Measurements from ENCODE around the gene PDE10A. TPM values are rescaled to one million over a fixed set of nuclear protein-coding genes. Genes with fewer than 3 reads are reported as not detected.

Gene PDE10A
- total and polyA plus RNA-seq, 2 of the 8 experiments (the other 6 are each of a cell fraction or from before 2014, with no cell fraction given), result 1.1 to 2.4 TPM

- Histone ChIP-seq H3K36me3 (ENCODE audit: control insufficient read depth in 2 of 4, insufficient read depth in 4 of 4, low read length in 3 of 4) (no peaks in the 10 kb centered on the region), H3K23me2 (ENCODE audit: low read depth, low read length) (no peaks in the 10 kb centered on the region; the same call in 1 of the 2 replicates), H3K56ac (replicated peaks; ENCODE audit: insufficient read length, low read depth, low read length) (no peak overlapping the region), H3K4me3 (ENCODE audit: extremely low read depth in 1 of 4, insufficient read depth in 2 of 4, low read depth in 3 of 4, low read length in 4 of 4) (no peak overlapping the region), H4K91ac (replicated peaks; ENCODE audit: insufficient read length, low read length) (no peak overlapping the region), H3K79me2 (ENCODE audit: control insufficient read depth in 1 of 2, insufficient read depth in 2 of 2, low read length in 2 of 2) (no peaks in the 10 kb centered on the region), H2BK5ac (ENCODE audit: low read depth, low read length) (no peak overlapping the region), H2BK120ac (replicated peaks; ENCODE audit: low read depth, low read length) (no peak overlapping the region), H4K8ac (ENCODE audit: extremely low read depth, insufficient read depth, low read length) (no peak overlapping the region), H3K23ac (ENCODE audit: insufficient read length) (no peak overlapping the region), H3K27ac (ENCODE audit: low read depth, low read length) (no peak overlapping the region), H2BK20ac (ENCODE audit: low read length) (no peak overlapping the region), H3K4me2 (ENCODE audit: insufficient read depth in 1 of 2, low read depth in 2 of 2, low read length in 2 of 2) (no peak overlapping the region), H3K27me3 (replicated peaks in 1 of 4; ENCODE audit: control insufficient read depth in 3 of 4, extremely low read depth in 1 of 4, insufficient read depth in 3 of 4, low read length in 3 of 4) (no peaks in the 10 kb centered on the region), H3K4ac (replicated peaks; ENCODE audit: insufficient read length, low read depth, low read length) (no peak overlapping the region), H2AFZ (ENCODE audit: low read length) (no peak overlapping the region), H4K5ac (ENCODE audit: insufficient read length, low read depth, low read length) (no peak overlapping the region), H3K9me3 (ENCODE audit: insufficient read depth in 2 of 2, low read depth in 1 of 2, low read length in 1 of 2) (no peaks in the 10 kb centered on the region), H3K18ac (ENCODE audit: extremely low read depth, low read length) (no peak overlapping the region), H2BK12ac (ENCODE audit: low read depth, low read length) (no peak overlapping the region), H3K14ac (ENCODE audit: insufficient read length) (no peak overlapping the region), H2AK5ac (ENCODE audit: low read depth, low read length) (no peak overlapping the region), H3K9ac (replicated peaks in 1 of 4; ENCODE audit: extremely low read depth in 1 of 4, low read depth in 3 of 4, low read length in 3 of 4) (no peak overlapping the region), H3K4me1 (replicated peaks in 1 of 4; ENCODE audit: control insufficient read depth in 3 of 4, insufficient read depth in 4 of 4, low read length in 3 of 4) (peaks cover 7 to 18% (median 13%) of the 10 kb centered on the region in 4 experiments), H3K79me1 (ENCODE audit: low read depth, low read length) (no peaks in the 10 kb centered on the region), H2BK15ac (ENCODE audit: low read length) (no peak overlapping the region), H4K20me1 (replicated peaks in 1 of 2; ENCODE audit: control insufficient read depth in 1 of 2, insufficient read depth in 2 of 2, low read length in 2 of 2) (peaks cover 0 to 2% of the 10 kb centered on the region in 2 experiments)
- TF ChIP-seq KDM4A (IDR thresholded peaks at IDR 0.05; ENCODE audit: low read depth, low read length, severe bottlenecking) (no peak), CREB1 (IDR thresholded peaks at IDR 0.05) (no peak), CEBPB (IDR thresholded peaks at IDR 0.05; ENCODE audit: low read depth, low read length) (no peak), RXRA (IDR thresholded peaks at IDR 0.05; ENCODE audit: insufficient read depth, low read depth, low read length) (no peak), ZNF274 (IDR thresholded peaks at IDR 0.05; ENCODE audit: borderline replicate concordance, extremely low read depth, low read length) (no peak), CHD2 (IDR thresholded peaks at IDR 0.05; ENCODE audit: low read length) (no peak), SIX5 (IDR thresholded peaks at IDR 0.05; ENCODE audit: low read depth, low read length) (no peak), RBBP5 (IDR thresholded peaks at IDR 0.05; ENCODE audit: borderline replicate concordance, low read depth, low read length) (no peak), JUN (IDR thresholded peaks at IDR 0.05; ENCODE audit: low read depth, low read length) (no peak)
- DNase-seq (ENCODE audit: low read depth in 1 of 2, low spot score in 2 of 2), result no peak
- ChIA-PET POLR2A (ENCODE audit: partially characterized antibody) (interaction anchor here (1.8 kb wide), 1 partner anchor 18 kb away, joined by 3 read pairs; no protein-coding TSS in a partner anchor), CTCF (ENCODE audit: partially characterized antibody) (interaction anchor here (1.0 to 1.3 kb wide), 2 partner anchors 180 to 220 kb away, joined by 3 read pairs; no protein-coding TSS in a partner anchor)
- FAIRE-seq, result no peak
- 88% methylated on average over 2 of the region's 2 CpGs; no CpG with 5 or more reads in 1 of the 2 experiments for WGBS, 2 experiments (ENCODE audit: extremely low coverage in 1 of 2, insufficient coverage in 1 of 2, insufficient read length in 1 of 2, insufficient replicate concordance in 2 of 2, low coverage in 1 of 2, low lambda C conversion rate in 2 of 2, missing lambda C conversion rate in 1 of 2)
Observed at GRCh38 chr6:165638530-165638929, 24.5 kb downstream of the PDE10A start.
